Stomach (tissue), 9 donors: ENCODE data around the gene SLC7A4. TPM values are rescaled to one million over a fixed set of nuclear protein-coding genes. Genes with fewer than 3 reads are reported as not detected.
A peak's percentile ranks its signal among the peaks of the same experiment; 100 is the strongest.

Source experiments
- DNase-seq, 2 donors: peaks; one replicate each; pipeline versions ENCODE4 v3.0.0 to v3.0.0-alpha.2; 2013 to 2019
- H3K27ac ChIP-seq, 5 donors: fragments of 200-600 bp in 4 of 5; sonication (generic) in 4 of 5; one replicate each; pipeline ENCODE4 v1.5.1; 2013 to 2019; ENCODE audit warnings: mild to moderate bottlenecking in 1 of 5, moderate library complexity in 1 of 5
- H3K27me3 ChIP-seq, 3 donors: fragments of 200-600 bp; sonication (generic); one replicate each; pipeline ENCODE4 v1.5.1; 2017 to 2019; ENCODE audit warnings: mixed run types in 1 of 3
- H3K36me3 ChIP-seq, 4 donors: fragments of 200-600 bp; sonication (generic); 1 replicate in 3 of 4; 2 replicates in 1 of 4; pipeline ENCODE4 v1.5.1; 2016 to 2019
- H3K4me1 ChIP-seq, 4 donors: fragments of 200-600 bp; sonication (generic); one replicate each; pipeline ENCODE4 v1.5.1; 2016 to 2019
- H3K4me3 ChIP-seq, 4 donors: fragments of 200-600 bp; sonication (generic) in 3 of 4; one replicate each; pipeline ENCODE4 v1.5.1; 2016 to 2019; ENCODE audit warnings: mild to moderate bottlenecking in 1 of 4
- H3K9me3 ChIP-seq, 4 donors: fragments of 200-600 bp; sonication (generic); one replicate each; pipeline ENCODE4 v1.5.1; 2016 to 2019
- EP300 ChIP-seq: sonication (generic); formaldehyde crosslinking; IDR thresholded peaks from one replicate; pipeline ENCODE4 v1.6.1; 2017; ENCODE audit warnings: antibody characterized with exemption
- POLR2A ChIP-seq, 4 donors: fragments of 450-650 bp; IDR thresholded peaks; one replicate each; pipeline ENCODE4 v1.6.1; 2016; ENCODE audit warnings: antibody characterized with exemption in 4 of 4, control low read depth in 2 of 4, mild to moderate bottlenecking in 1 of 4, moderate library complexity in 1 of 4
- POLR2AphosphoS5 ChIP-seq, 3 donors: sonication (generic); formaldehyde crosslinking; IDR thresholded peaks; one replicate each; pipeline ENCODE4 v1.6.1; 2016; ENCODE audit warnings: antibody characterized with exemption in 3 of 3
- WGBS, 5 donors: extraction: QIAGEN DNeasy Blood & Tissue Kit in 3 of 5; methylation state at CpG; one replicate each; pipeline versions ENCODE4 v1.1.5 to v1.1.7; 2013 to 2018; 5-methylcytosine and 5-hydroxymethylcytosine counted together
- intact Hi-C: fragments of 100-400 bp; cut with DNase I; formaldehyde crosslinking; loops from one replicate; pipeline ENCODE4 v1.15.1; 2023; ENCODE audit warnings: low total_unique reads
- polyA plus RNA-seq, 3 donors: library from polyadenylated mRNA; stranded (reverse); fragments of 200-250 nt; gene quantifications; one replicate each; pipeline ENCODE4 v1.2.3, GENCODE V29; 2013
- total RNA-seq, 5 donors: library from RNA; depleted of rRNA; stranded (reverse); fragments of >200 nt; gene quantifications; one replicate each; pipeline versions ENCODE4 v1.1.0 to v1.2.3, GENCODE V29; 2014 to 2016
- TF ChIP-seq, protein P1 (sequence below), 7 experiments: fragments of 450-650 bp in 4 of 7; fragments of 200-600 bp in 3 of 7; sonication (generic) in 3 of 7; IDR thresholded peaks; one replicate each; pipeline ENCODE4 v1.5.1; 2016 to 2019; ENCODE audit warnings: antibody characterized with exemption in 7 of 7, control low read depth in 2 of 7, mild to moderate bottlenecking in 1 of 7
- donor health status: healthy with polysubstance abuse.
- donor health status: Bipolar disorder and iron deficiency.
- donor health status: healthy.

The SLC7A4 gene
- total and polyA plus RNA-seq, 8 donors: 0.12 to 1.0 (median 0.18) TPM; not detected in 5

GRCh38 chr22:21033895-21034294 is 1.5 kb upstream of the SLC7A4 start:
- peaks cover 0 to 48% (median 14%) of the 10 kb centered on the region in 3 donors for H3K27me3 ChIP-seq
- peaks cover 9 to 22% (median 15%) of the 10 kb centered on the region in 4 donors for H3K4me1 ChIP-seq
- DNase-seq: no peak
- intact Hi-C loops: no loop called here
- WGBS, 5 donors: 60 to 88% (median 72%) methylated on average over 3 of the region's 3 CpGs
- no peaks in the 10 kb centered on the region for H3K9me3 ChIP-seq
- H3K36me3 ChIP-seq: no peaks in the 10 kb centered on the region
- H3K27ac ChIP-seq: no peak overlapping the region
- TF ChIP-seq POLR2A (IDR thresholded peaks at IDR 0.05) (no peak), EP300 (no peak), POLR2AphosphoS5 (IDR thresholded peaks at IDR 0.05) (no peak)
- TF ChIP-seq, protein P1, sequence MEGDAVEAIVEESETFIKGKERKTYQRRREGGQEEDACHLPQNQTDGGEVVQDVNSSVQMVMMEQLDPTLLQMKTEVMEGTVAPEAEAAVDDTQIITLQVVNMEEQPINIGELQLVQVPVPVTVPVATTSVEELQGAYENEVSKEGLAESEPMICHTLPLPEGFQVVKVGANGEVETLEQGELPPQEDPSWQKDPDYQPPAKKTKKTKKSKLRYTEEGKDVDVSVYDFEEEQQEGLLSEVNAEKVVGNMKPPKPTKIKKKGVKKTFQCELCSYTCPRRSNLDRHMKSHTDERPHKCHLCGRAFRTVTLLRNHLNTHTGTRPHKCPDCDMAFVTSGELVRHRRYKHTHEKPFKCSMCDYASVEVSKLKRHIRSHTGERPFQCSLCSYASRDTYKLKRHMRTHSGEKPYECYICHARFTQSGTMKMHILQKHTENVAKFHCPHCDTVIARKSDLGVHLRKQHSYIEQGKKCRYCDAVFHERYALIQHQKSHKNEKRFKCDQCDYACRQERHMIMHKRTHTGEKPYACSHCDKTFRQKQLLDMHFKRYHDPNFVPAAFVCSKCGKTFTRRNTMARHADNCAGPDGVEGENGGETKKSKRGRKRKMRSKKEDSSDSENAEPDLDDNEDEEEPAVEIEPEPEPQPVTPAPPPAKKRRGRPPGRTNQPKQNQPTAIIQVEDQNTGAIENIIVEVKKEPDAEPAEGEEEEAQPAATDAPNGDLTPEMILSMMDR (IDR thresholded peaks at IDR 0.05): no peak
- H3K4me3 ChIP-seq: no peak overlapping the region

- Histone ChIP-seq H3K4me3 (peak overlapping the region; percentile 38 to 50 (median 42)), H3K27me3 (peaks cover 0 to 54% (median 14%) of the 10 kb centered on the region in 3 donors), H3K27ac (no peak overlapping the region), H3K36me3 (no peaks in the 10 kb centered on the region), H3K4me1 (peaks cover 9 to 20% (median 15%) of the 10 kb centered on the region in 4 donors), H3K9me3 (no peaks in the 10 kb centered on the region)
- DNase-seq: no peak
- 77 to 86% (median 78%) methylated on average over 11 to 12 of the region's 12 CpGs for WGBS, 5 donors
- intact Hi-C loops: no loop called here
- TF ChIP-seq POLR2AphosphoS5 (IDR thresholded peaks at IDR 0.05) (no peak), POLR2A (IDR thresholded peaks at IDR 0.05) (no peak), EP300 (no peak)
- TF ChIP-seq, protein P1 (IDR thresholded peaks at IDR 0.05): no peak
Observed at GRCh38 chr22:21032868-21033688, 717 bp upstream of the SLC7A4 start.

GRCh38 chr22:21031545-21032036 is 770 bp downstream of the SLC7A4 start:
- intact Hi-C loops: no loop called here
- no peaks in the 10 kb centered on the region for H3K9me3 ChIP-seq
- TF ChIP-seq, protein P1 (IDR thresholded peaks at IDR 0.05): no peak
- TF ChIP-seq POLR2A (IDR thresholded peaks at IDR 0.05) (no peak), EP300 (no peak), POLR2AphosphoS5 (IDR thresholded peaks at IDR 0.05) (no peak)
- 86 to 93% (median 91%) methylated on average over 17 to 18 of the region's 18 CpGs; no CpG with 5 or more reads in 1 of the 5 donors for WGBS, 5 donors
- peaks cover 9 to 17% (median 12%) of the 10 kb centered on the region in 4 donors for H3K4me1 ChIP-seq
- no peak overlapping the region for H3K27ac ChIP-seq
- no peak for DNase-seq
- H3K36me3 ChIP-seq: no peaks in the 10 kb centered on the region
- peaks cover 0 to 54% (median 14%) of the 10 kb centered on the region in 3 donors for H3K27me3 ChIP-seq
- H3K4me3 ChIP-seq: peak overlapping the region; percentile 38 to 50 (median 42)

DNA sequence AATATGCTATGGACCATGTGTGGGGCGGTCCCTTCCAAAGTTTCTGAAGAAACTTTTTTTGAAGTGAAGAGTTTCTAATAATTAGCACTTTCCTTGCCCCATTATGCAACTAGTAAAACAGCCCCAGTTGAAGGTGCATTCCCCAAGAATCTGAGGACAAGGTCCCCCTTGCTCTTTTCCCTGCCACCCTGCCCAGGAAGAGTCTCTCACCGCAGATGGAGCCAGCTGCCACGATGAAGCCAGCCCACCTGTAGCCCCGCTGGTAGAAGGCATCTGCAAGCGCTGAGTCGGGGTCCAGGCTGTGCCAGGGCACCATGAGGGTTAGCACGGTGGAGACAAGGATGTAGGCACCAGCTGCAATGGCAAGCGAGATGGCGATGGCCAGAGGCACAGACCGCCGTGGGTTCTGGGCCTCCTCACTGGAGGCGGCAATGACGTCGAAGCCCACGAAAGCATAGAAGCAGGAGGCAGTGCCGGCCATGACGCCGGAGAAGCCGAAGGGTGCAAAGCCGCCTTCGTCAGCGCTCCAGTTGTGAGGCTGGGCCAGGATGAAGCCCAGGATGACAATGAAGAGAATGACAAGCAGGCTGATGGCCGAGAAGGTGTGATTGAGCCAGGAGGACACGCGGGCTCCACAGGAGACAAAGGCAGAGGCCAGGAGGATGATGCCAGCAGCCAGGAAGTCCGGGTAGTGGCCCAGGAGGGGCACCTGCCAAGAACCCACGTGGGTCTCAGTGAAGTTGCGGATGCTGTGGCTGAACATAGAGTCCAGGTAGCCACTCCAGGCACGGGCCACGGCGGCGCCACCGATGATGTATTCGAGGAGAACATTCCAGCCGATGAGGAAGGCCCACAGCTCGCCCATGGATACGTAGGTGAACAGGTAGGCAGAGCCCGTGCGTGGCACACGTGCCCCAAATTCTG is 1.5 kb downstream of the SLC7A4 start:
- peaks cover 0 to 54% (median 14%) of the 10 kb centered on the region in 3 donors for H3K27me3 ChIP-seq
- DNase-seq: no peak
- intact Hi-C loops: no loop called here
- no peak overlapping the region for H3K27ac ChIP-seq
- H3K9me3 ChIP-seq: no peaks in the 10 kb centered on the region
- peaks cover 9 to 17% (median 12%) of the 10 kb centered on the region in 4 donors for H3K4me1 ChIP-seq
- TF ChIP-seq, protein P1 (IDR thresholded peaks at IDR 0.05): no peak
- TF ChIP-seq POLR2AphosphoS5 (IDR thresholded peaks at IDR 0.05): no peak
- no peak for TF ChIP-seq EP300
- TF ChIP-seq POLR2A (IDR thresholded peaks at IDR 0.05): no peak
- WGBS, 5 donors: 89 to 96% (median 95%) methylated on average over 37 to 40 of the region's 40 CpGs
- no peaks in the 10 kb centered on the region for H3K36me3 ChIP-seq
- no peak overlapping the region for H3K4me3 ChIP-seq
